Mesenchymal stem cell (in vitro differentiated cells and primary cell): ENCODE measurements around the gene OLFM2.
A peak's percentile ranks its signal among the peaks of the same experiment; 100 is the strongest.
"Not testable (repeated sequence)": the region's sequence is repeated elsewhere in the genome, so short reads cannot be mapped to it uniquely, and the experiment has no call there.

Experiments
- DNase-seq: peaks from one replicate; pipeline ENCODE4 v3.0.0-alpha.2; 2013
- H2AFZ ChIP-seq: one replicate; pipeline ENCODE4 v1.6.1; 2013; ENCODE audit warnings: low read depth, mild to moderate bottlenecking, control low read depth, inconsistent platforms, low read length, moderate library complexity
- H2AK5ac ChIP-seq: 2 replicates; pipeline ENCODE4 v1.6.1; 2013; ENCODE audit warnings: low read length, moderate library complexity, mild to moderate bottlenecking, inconsistent platforms; ENCODE audit not compliant: severe bottlenecking
- H2BK120ac ChIP-seq: one replicate; pipeline ENCODE4 v1.6.1; 2013; ENCODE audit warnings: low read depth, mild to moderate bottlenecking, inconsistent platforms, low read length, moderate library complexity
- H2BK12ac ChIP-seq, 2 experiments: one replicate each; pipeline ENCODE4 v1.6.1; 2013; ENCODE audit warnings: inconsistent platforms in 2 of 2, low read length in 2 of 2, mild to moderate bottlenecking in 2 of 2, moderate library complexity in 2 of 2, control low read depth in 1 of 2
- H2BK15ac ChIP-seq: one replicate; pipeline ENCODE4 v1.6.1; 2013; ENCODE audit warnings: mild to moderate bottlenecking, low read depth, inconsistent platforms; ENCODE audit not compliant: poor library complexity, severe bottlenecking
- H2BK5ac ChIP-seq: 2 replicates; pipeline ENCODE4 v1.6.1; 2013; ENCODE audit warnings: low read depth, mild to moderate bottlenecking, low read length, control low read depth, inconsistent platforms; ENCODE audit not compliant: poor library complexity, severe bottlenecking
- H3K14ac ChIP-seq, 2 experiments: one replicate each; pipeline ENCODE4 v1.6.1; 2013; ENCODE audit warnings: inconsistent platforms in 2 of 2, low read length in 2 of 2, control low read depth in 1 of 2, mild to moderate bottlenecking in 1 of 2, moderate library complexity in 1 of 2
- H3K18ac ChIP-seq, 2 experiments: one replicate each; pipeline ENCODE4 v1.6.1; 2013; ENCODE audit warnings: inconsistent platforms in 2 of 2, low read length in 2 of 2, control low read depth in 1 of 2, low read depth in 1 of 2, mild to moderate bottlenecking in 1 of 2
- H3K23ac ChIP-seq, 2 experiments: one replicate each; pipeline ENCODE4 v1.6.1; 2013; ENCODE audit warnings: inconsistent platforms in 2 of 2, low read length in 2 of 2, mild to moderate bottlenecking in 2 of 2, moderate library complexity in 2 of 2, control low read depth in 1 of 2
- H3K27ac ChIP-seq: 2 replicates; pipeline ENCODE4 v1.5.1; 2013; ENCODE audit warnings: mild to moderate bottlenecking, moderate library complexity, low read length, control low read depth, inconsistent platforms; ENCODE audit not compliant: poor library complexity, severe bottlenecking
- H3K27me3 ChIP-seq, 2 experiments: 2 replicates each; pipeline versions ENCODE4 v1.6.1 to v1.7.0; 2013; ENCODE audit warnings: low read length in 2 of 2, mild to moderate bottlenecking in 2 of 2, moderate library complexity in 2 of 2, control low read depth in 1 of 2, inconsistent platforms in 1 of 2; ENCODE audit not compliant: control insufficient read depth in 1 of 2, insufficient read depth in 1 of 2
- H3K36me3 ChIP-seq, 2 experiments: 2 replicates each; pipeline versions ENCODE4 v1.6.1 to v1.7.0; 2013; ENCODE audit warnings: low read length in 2 of 2, control low read depth in 1 of 2, inconsistent platforms in 1 of 2, low read depth in 1 of 2, mild to moderate bottlenecking in 1 of 2; ENCODE audit not compliant: insufficient read depth in 2 of 2, control insufficient read depth in 1 of 2
- H3K4ac ChIP-seq, 2 experiments: one replicate each; pipeline ENCODE4 v1.6.1; 2013; ENCODE audit warnings: inconsistent platforms in 2 of 2, low read length in 2 of 2, mild to moderate bottlenecking in 2 of 2, moderate library complexity in 2 of 2, control low read depth in 1 of 2, low read depth in 1 of 2
- H3K4me1 ChIP-seq: 2 replicates; pipeline ENCODE4 v1.6.1; 2013; ENCODE audit warnings: low read depth, low read length, control low read depth; ENCODE audit not compliant: control insufficient read depth, insufficient read depth
- H3K4me2 ChIP-seq: 2 replicates; pipeline ENCODE4 v1.6.1; 2013; ENCODE audit warnings: low read length, mild to moderate bottlenecking, inconsistent platforms; ENCODE audit not compliant: poor library complexity, severe bottlenecking
- H3K4me3 ChIP-seq, 2 experiments: 2 replicates each; pipeline versions ENCODE4 v1.5.1 to v1.7.0; 2013; ENCODE audit warnings: low read length in 2 of 2, mild to moderate bottlenecking in 2 of 2, control low read depth in 1 of 2, low read depth in 1 of 2; ENCODE audit not compliant: insufficient read depth in 1 of 2
- H3K79me1 ChIP-seq: replicated peaks from 2 replicates; pipeline ENCODE4 v1.6.1; 2013; ENCODE audit warnings: mild to moderate bottlenecking, control low read depth, low read length, inconsistent platforms; ENCODE audit not compliant: poor library complexity, severe bottlenecking
- H3K9ac ChIP-seq: 2 replicates; pipeline ENCODE4 v1.7.0; 2013; ENCODE audit warnings: mild to moderate bottlenecking, low read length, moderate library complexity
- H3K9me3 ChIP-seq: 2 replicates; pipeline ENCODE4 v1.7.0; 2013; ENCODE audit warnings: mild to moderate bottlenecking, low read length; ENCODE audit not compliant: control insufficient read depth
- H4K8ac ChIP-seq: one replicate; pipeline ENCODE4 v1.6.1; 2013; ENCODE audit warnings: inconsistent platforms, mild to moderate bottlenecking, low read length, moderate library complexity
- H4K91ac ChIP-seq: one replicate; pipeline ENCODE4 v1.6.1; 2013; ENCODE audit warnings: mild to moderate bottlenecking, low read length, inconsistent platforms
- WGBS: methylation state at CpG from one replicate; pipeline ENCODE4 v1.1.7; 2013; ENCODE audit warnings: mixed read lengths; 5-methylcytosine and 5-hydroxymethylcytosine counted together

The OLFM2 gene

DNA sequence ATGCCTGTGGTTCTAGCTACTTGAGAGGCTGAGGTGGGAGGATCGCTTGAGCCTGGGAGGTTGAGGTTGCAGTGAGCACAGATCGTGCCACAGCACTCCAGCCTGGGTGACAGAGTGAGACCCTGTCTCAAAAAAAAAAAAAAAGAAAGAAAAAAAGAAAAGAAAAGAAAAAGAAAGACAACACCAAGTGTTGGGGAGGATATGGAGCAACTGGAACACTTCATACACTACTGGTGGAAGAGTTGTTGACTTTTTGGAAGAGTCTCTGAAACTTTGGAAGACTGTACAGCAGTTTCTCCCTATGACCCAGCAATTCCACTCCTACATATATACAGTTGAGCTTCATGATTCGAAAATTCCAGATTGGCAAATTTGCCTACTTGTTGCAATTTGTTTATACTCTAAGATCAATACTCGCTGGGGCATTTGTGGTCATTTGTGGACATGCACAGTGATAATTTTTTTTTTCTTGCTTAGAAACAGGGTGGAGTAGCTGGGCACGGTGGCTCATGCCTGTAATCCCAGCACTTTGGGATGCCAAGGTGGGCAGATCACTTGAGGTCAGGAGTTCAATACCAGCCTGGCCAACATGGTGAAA lies 13.4 kb downstream of the OLFM2 start:
- not testable (repeated sequence) for H2BK12ac ChIP-seq, H2AK5ac ChIP-seq, H3K4me3 ChIP-seq, H3K4ac ChIP-seq, H3K36me3 ChIP-seq, H4K91ac ChIP-seq, H4K8ac ChIP-seq, H3K79me1 ChIP-seq, DNase-seq, H3K9ac ChIP-seq, H3K27ac ChIP-seq, H3K18ac ChIP-seq, H2BK120ac ChIP-seq, H3K4me1 ChIP-seq, H3K14ac ChIP-seq, H3K4me2 ChIP-seq, H2AFZ ChIP-seq, H3K9me3 ChIP-seq, H3K27me3 ChIP-seq, H2BK5ac ChIP-seq, H3K23ac ChIP-seq, H2BK15ac ChIP-seq
- 87% methylated on average over 5 of the region's 5 CpGs for WGBS

DNA sequence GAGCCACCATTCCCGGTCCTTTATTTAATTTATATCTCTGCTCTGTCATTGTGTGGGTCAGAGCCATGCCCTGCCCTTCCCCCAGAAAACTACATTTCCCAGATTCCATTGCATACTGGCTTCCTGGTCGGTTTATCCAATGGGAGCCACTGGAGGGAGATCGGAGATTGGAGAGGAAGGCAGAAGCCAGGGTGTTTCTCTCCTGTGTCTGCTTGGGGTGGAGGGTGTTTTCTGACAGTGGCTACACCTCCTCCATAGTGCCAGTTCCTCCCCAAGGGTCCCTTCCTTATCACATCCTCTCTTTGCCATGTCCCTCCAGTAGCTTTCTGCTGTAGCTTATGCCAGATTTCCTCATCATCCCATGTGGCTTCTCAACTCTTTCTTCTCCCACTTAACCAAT lies 19.0 kb downstream of the OLFM2 start:
- 0% methylated on average over 2 of the region's 3 CpGs for WGBS
- H3K27me3 ChIP-seq, result peaks cover 11 to 15% of the 10 kb centered on the region in 2 experiments
- H3K4me3 ChIP-seq, result no peak overlapping the region
- H3K9ac ChIP-seq, result no peak overlapping the region
- H2BK12ac ChIP-seq, result no peak overlapping the region
- no peak overlapping the region for H4K91ac ChIP-seq
- no peak overlapping the region for H4K8ac ChIP-seq
- no peaks in the 10 kb centered on the region for H3K79me1 ChIP-seq
- H2AFZ ChIP-seq, result no peak overlapping the region
- no peaks in the 10 kb centered on the region for H3K9me3 ChIP-seq
- H3K4ac ChIP-seq, result no peak overlapping the region
- H2AK5ac ChIP-seq, result no peak overlapping the region
- peaks cover 15% of the 10 kb centered on the region for H3K4me1 ChIP-seq
- no peak overlapping the region for H2BK15ac ChIP-seq
- H3K27ac ChIP-seq, result no peak overlapping the region
- peak; percentile 67 for DNase-seq
- no peak overlapping the region for H2BK120ac ChIP-seq
- no peaks in the 10 kb centered on the region for H3K36me3 ChIP-seq
- H3K4me2 ChIP-seq, result no peak overlapping the region
- H3K18ac ChIP-seq, result no peak overlapping the region
- no peak overlapping the region for H2BK5ac ChIP-seq
- H3K23ac ChIP-seq, result no peak overlapping the region
- no peak overlapping the region for H3K14ac ChIP-seq

DNA sequence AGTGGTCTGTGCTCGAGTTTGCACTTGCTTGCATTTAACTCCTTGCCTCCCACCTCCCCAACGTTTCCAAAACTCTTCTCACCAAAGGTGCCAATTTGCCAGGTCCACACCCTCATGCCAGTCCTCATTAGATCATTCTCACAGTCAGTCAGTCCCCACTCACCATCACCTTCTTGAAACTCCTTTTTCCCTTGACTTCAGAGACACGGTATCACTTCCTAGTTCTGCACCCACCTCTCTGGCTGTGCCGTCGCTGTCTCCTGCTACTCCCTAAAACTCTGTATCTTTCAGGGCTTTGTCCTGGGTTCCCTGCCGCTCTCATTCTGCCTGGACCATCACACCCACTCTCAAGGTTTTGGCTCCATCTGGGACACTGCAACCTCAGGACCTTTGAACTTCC lies 19.6 kb downstream of the OLFM2 start:
- H4K8ac ChIP-seq, result no peak overlapping the region
- peaks cover 15% of the 10 kb centered on the region for H3K4me1 ChIP-seq
- no peak overlapping the region for H3K23ac ChIP-seq
- no peak overlapping the region for H3K18ac ChIP-seq
- no peaks in the 10 kb centered on the region for H3K79me1 ChIP-seq
- H3K9ac ChIP-seq, result no peak overlapping the region
- no peak overlapping the region for H3K14ac ChIP-seq
- no peaks in the 10 kb centered on the region for H3K9me3 ChIP-seq
- no peaks in the 10 kb centered on the region for H3K36me3 ChIP-seq
- no peak overlapping the region for H3K4ac ChIP-seq
- no peak overlapping the region for H2BK12ac ChIP-seq
- no peak for DNase-seq
- H3K27me3 ChIP-seq, result peaks cover 17 to 21% of the 10 kb centered on the region in 2 experiments
- H2BK15ac ChIP-seq, result no peak overlapping the region
- no peak overlapping the region for H3K4me2 ChIP-seq
- H2BK120ac ChIP-seq, result no peak overlapping the region
- H4K91ac ChIP-seq, result no peak overlapping the region
- H3K4me3 ChIP-seq, result no peak overlapping the region
- H2BK5ac ChIP-seq, result no peak overlapping the region
- no peak overlapping the region for H2AK5ac ChIP-seq
- H3K27ac ChIP-seq, result no peak overlapping the region
- H2AFZ ChIP-seq, result no peak overlapping the region
- WGBS, result 72% methylated on average over 6 of the region's 6 CpGs

DNA sequence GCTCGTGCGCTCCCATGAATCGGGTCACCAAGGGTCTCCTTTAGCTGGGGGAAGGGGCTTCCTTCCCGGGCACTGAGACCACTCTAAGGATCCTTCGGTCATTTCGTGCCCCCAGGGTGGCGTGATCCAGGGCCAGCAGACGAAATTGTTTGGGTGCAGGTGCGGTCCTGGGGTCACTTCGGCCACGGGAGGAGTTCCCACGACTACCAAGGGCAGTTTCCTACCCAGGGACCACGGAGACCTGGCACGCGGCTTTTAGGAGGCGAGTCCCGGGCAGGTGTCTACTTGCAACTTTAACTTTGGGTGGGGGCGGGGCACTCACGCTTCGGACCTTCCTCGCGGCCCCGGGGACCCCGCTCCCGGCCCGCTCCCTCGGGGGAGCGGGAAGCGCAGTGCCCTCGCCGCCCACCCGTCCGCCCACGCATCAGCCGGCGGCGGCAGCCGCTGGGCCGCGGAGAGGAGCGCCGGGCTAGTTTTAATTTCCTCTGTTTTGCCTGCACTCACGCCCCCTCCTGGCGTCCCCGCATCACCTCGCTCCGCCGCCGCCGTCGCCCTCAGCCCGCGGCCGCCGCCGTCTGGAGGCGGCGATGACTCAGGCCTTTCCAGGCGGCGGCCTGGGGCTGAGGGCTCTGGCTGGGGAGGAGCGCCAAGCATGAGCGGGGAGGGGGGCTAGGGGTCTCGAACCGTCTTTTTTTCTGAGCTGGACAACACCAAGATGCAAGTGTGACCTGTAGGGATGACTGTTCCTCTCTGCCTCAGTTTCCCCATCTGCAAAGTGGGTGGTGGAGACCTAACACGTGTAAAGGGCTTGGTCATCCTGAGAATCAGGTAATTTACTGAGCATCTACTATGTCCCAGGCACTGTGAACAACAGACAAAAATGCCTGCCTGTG lies 21.8 kb downstream of the OLFM2 start:
- peak overlapping the region; percentile 58 for H2BK15ac ChIP-seq
- peaks cover 30 to 36% of the 10 kb centered on the region in 2 experiments for H3K27me3 ChIP-seq
- no peak overlapping the region for H2AK5ac ChIP-seq
- no peaks in the 10 kb centered on the region for H3K79me1 ChIP-seq
- DNase-seq, result peak; percentile 87
- no peak overlapping the region for H3K4ac ChIP-seq
- no peak overlapping the region for H3K14ac ChIP-seq
- H2BK120ac ChIP-seq, result no peak overlapping the region
- H2BK12ac ChIP-seq, result peak overlapping the region in 1 of 2 experiments; percentile 34
- no peak overlapping the region for H2BK5ac ChIP-seq
- H4K91ac ChIP-seq, result no peak overlapping the region
- H2AFZ ChIP-seq, result peak overlapping the region; percentile 49
- H3K9ac ChIP-seq, result peak overlapping the region; percentile 29
- peak overlapping the region; percentile 48 for H4K8ac ChIP-seq
- no peaks in the 10 kb centered on the region for H3K9me3 ChIP-seq
- peak overlapping the region; percentile 34 to 76 for H3K4me3 ChIP-seq
- H3K23ac ChIP-seq, result peak overlapping the region in 1 of 2 experiments; percentile 17
- peak overlapping the region; percentile 34 to 73 for H3K18ac ChIP-seq
- no peaks in the 10 kb centered on the region for H3K36me3 ChIP-seq
- H3K27ac ChIP-seq, result no peak overlapping the region
- under 1% methylated on average over 51 of the region's 65 CpGs for WGBS
- H3K4me1 ChIP-seq, result peaks cover 15% of the 10 kb centered on the region
- peak overlapping the region; percentile 81 for H3K4me2 ChIP-seq
